Measurements from ENCODE around the gene DMBX1. TPM values are rescaled to one million over a fixed set of nuclear protein-coding genes. Genes with fewer than 3 reads are reported as not detected.
A peak's percentile ranks its signal among the peaks of the same experiment; 100 is the strongest.

The DMBX1 gene
- total RNA-seq, 2 experiments from 2014 or later: 0.11 TPM; not detected in 1

- DNase-seq (no peak), ATAC-seq (ENCODE audit: low read depth) (no peak)
- Mint-ChIP-seq H3K27ac (no peak overlapping the region), H3K4me3 (no peak overlapping the region), H3K36me3 (no peaks in the 10 kb centered on the region), H3K9me3 (no peaks in the 10 kb centered on the region), H3K4me1 (peaks cover 1% of the 10 kb centered on the region), H3K27me3 (peaks cover 49% of the 10 kb centered on the region)
- POLR2A ChIA-PET: no interaction called here
Observed at GRCh38 chr1:46480959-46481646, 8.5 kb upstream of the DMBX1 start.

GRCh38 chr1:46481961-46482360, 7.7 kb upstream of the DMBX1 start:
- Mint-ChIP-seq H3K4me3 (no peak overlapping the region), H3K9me3 (no peaks in the 10 kb centered on the region), H3K36me3 (no peaks in the 10 kb centered on the region), H3K27ac (no peak overlapping the region), H3K4me1 (peaks cover 1% of the 10 kb centered on the region), H3K27me3 (peaks cover 57% of the 10 kb centered on the region)
- POLR2A ChIA-PET: no interaction called here
- DNase-seq: no peak
- ATAC-seq (ENCODE audit: low read depth): no peak

- DNase-seq: no peak
- Mint-ChIP-seq H3K4me1 (peaks cover 3% of the 10 kb centered on the region), H3K27me3 (peaks cover 74% of the 10 kb centered on the region), H3K4me3 (no peak overlapping the region), H3K27ac (no peak overlapping the region), H3K36me3 (no peaks in the 10 kb centered on the region), H3K9me3 (no peaks in the 10 kb centered on the region)
- POLR2A ChIA-PET: no interaction called here
- no peak for ATAC-seq (ENCODE audit: low read depth)
Observed at GRCh38 chr1:46483589-46483988, 6.0 kb upstream of the DMBX1 start.

GRCh38 chr1:46484783-46485490, 4.7 kb upstream of the DMBX1 start:
- no peak for DNase-seq
- POLR2A ChIA-PET: no interaction called here
- ATAC-seq (ENCODE audit: low read depth): no peak
- Mint-ChIP-seq H3K4me1 (peaks cover 12% of the 10 kb centered on the region), H3K27me3 (peaks cover 82% of the 10 kb centered on the region), H3K9me3 (no peaks in the 10 kb centered on the region), H3K4me3 (no peak overlapping the region), H3K27ac (no peak overlapping the region), H3K36me3 (peaks cover under 1% of the 10 kb centered on the region)

GRCh38 chr1:46485564-46486431, 3.8 kb upstream of the DMBX1 start:
- Mint-ChIP-seq H3K36me3 (peaks cover 2% of the 10 kb centered on the region), H3K27ac (no peak overlapping the region), H3K4me3 (no peak overlapping the region), H3K9me3 (no peaks in the 10 kb centered on the region), H3K4me1 (peaks cover 15% of the 10 kb centered on the region), H3K27me3 (peaks cover 83% of the 10 kb centered on the region)
- DNase-seq: no peak
- POLR2A ChIA-PET: no interaction called here
- ATAC-seq (ENCODE audit: low read depth): no peak

GRCh38 chr1:46486432-46487015, 3.1 kb upstream of the DMBX1 start:
- Mint-ChIP-seq H3K27ac (no peak overlapping the region), H3K36me3 (peaks cover 2% of the 10 kb centered on the region), H3K9me3 (no peaks in the 10 kb centered on the region), H3K4me1 (peaks cover 15% of the 10 kb centered on the region), H3K27me3 (peaks cover 84% of the 10 kb centered on the region), H3K4me3 (no peak overlapping the region)
- POLR2A ChIA-PET: no interaction called here
- DNase-seq: no peak
- no peak for ATAC-seq (ENCODE audit: low read depth)

GRCh38 chr1:46487818-46488218, 1.8 kb upstream of the DMBX1 start:
- H3K9me3 Mint-ChIP-seq: no peaks in the 10 kb centered on the region
- POLR2A ChIA-PET: no interaction called here
- ATAC-seq (ENCODE audit: low read depth) (no peak), DNase-seq (peak; percentile 35)
- peaks cover 16% of the 10 kb centered on the region for H3K4me1 Mint-ChIP-seq
- H3K27me3 Mint-ChIP-seq: peaks cover 92% of the 10 kb centered on the region
- H3K27ac Mint-ChIP-seq: no peak overlapping the region
- no peak overlapping the region for H3K4me3 Mint-ChIP-seq
- peaks cover 2% of the 10 kb centered on the region for H3K36me3 Mint-ChIP-seq

- Mint-ChIP-seq H3K36me3 (peaks cover 2% of the 10 kb centered on the region), H3K4me1 (peaks cover 18% of the 10 kb centered on the region), H3K4me3 (peak overlapping the region; percentile 86), H3K27ac (no peak overlapping the region), H3K9me3 (no peaks in the 10 kb centered on the region), H3K27me3 (peaks cover 92% of the 10 kb centered on the region)
- DNase-seq (peak; percentile 25), ATAC-seq (ENCODE audit: low read depth) (no peak)
- POLR2A ChIA-PET: no interaction called here
Observed at GRCh38 chr1:46488343-46489168, 1.1 kb upstream of the DMBX1 start.

- Mint-ChIP-seq H3K4me1 (peaks cover 18% of the 10 kb centered on the region), H3K27ac (no peak overlapping the region), H3K27me3 (peaks cover 92% of the 10 kb centered on the region), H3K36me3 (peaks cover 2% of the 10 kb centered on the region), H3K9me3 (no peaks in the 10 kb centered on the region), H3K4me3 (peak overlapping the region; percentile 86)
- peak; percentile 47 for DNase-seq
- ATAC-seq (ENCODE audit: low read depth): peak; percentile 40
- POLR2A ChIA-PET: no interaction called here
Observed at GRCh38 chr1:46489169-46489637, 433 bp upstream of the DMBX1 start.

- POLR2A ChIA-PET: no interaction called here
- H3K27me3 Mint-ChIP-seq: peaks cover 89% of the 10 kb centered on the region
- DNase-seq (no peak), ATAC-seq (ENCODE audit: low read depth) (no peak)
- peak overlapping the region; percentile 86 for H3K4me3 Mint-ChIP-seq
- H3K27ac Mint-ChIP-seq: no peak overlapping the region
- H3K4me1 Mint-ChIP-seq: peaks cover 17% of the 10 kb centered on the region
- H3K36me3 Mint-ChIP-seq: peaks cover 2% of the 10 kb centered on the region
- no peaks in the 10 kb centered on the region for H3K9me3 Mint-ChIP-seq
Observed at GRCh38 chr1:46490406-46490655, 695 bp downstream of the DMBX1 start.

- ATAC-seq (ENCODE audit: low read depth): no peak
Observed at GRCh38 chr1:46490656-46491442, 1.2 kb downstream of the DMBX1 start.

More at GRCh38 chr1:46490656-46491442, 1.2 kb downstream of the DMBX1 start:
- peak; percentile 48 for DNase-seq
- POLR2A ChIA-PET: no interaction called here
- peaks cover 92% of the 10 kb centered on the region for H3K27me3 Mint-ChIP-seq
- peaks cover 2% of the 10 kb centered on the region for H3K36me3 Mint-ChIP-seq
- no peak overlapping the region for H3K4me3 Mint-ChIP-seq
- H3K4me1 Mint-ChIP-seq: peaks cover 17% of the 10 kb centered on the region
- no peaks in the 10 kb centered on the region for H3K9me3 Mint-ChIP-seq
- H3K27ac Mint-ChIP-seq: no peak overlapping the region

All from activated naive CD8-positive, alpha-beta T cell treated with anti-CD3 and anti-CD28 coated beads, Interleukin-2, amount 10 ng/mL, durations not matched to agents 7 days and 5 days (primary cell).